GM18519 (cell line): ENCODE measurements around the gene KCNH1.
"Not testable (repeated sequence)": the region's sequence is repeated elsewhere in the genome, so short reads cannot be mapped to it uniquely, and the experiment has no call there.

Experiments used
- ATAC-seq: cut with Tn5 transposase; IDR thresholded peaks from one replicate; pipeline ENCODE4 v1.9.1; 2021; ENCODE audit warnings: mild to moderate bottlenecking, moderate library complexity; ENCODE audit not compliant: unreplicated experiment, low FRiP score

The KCNH1 gene

DNA sequence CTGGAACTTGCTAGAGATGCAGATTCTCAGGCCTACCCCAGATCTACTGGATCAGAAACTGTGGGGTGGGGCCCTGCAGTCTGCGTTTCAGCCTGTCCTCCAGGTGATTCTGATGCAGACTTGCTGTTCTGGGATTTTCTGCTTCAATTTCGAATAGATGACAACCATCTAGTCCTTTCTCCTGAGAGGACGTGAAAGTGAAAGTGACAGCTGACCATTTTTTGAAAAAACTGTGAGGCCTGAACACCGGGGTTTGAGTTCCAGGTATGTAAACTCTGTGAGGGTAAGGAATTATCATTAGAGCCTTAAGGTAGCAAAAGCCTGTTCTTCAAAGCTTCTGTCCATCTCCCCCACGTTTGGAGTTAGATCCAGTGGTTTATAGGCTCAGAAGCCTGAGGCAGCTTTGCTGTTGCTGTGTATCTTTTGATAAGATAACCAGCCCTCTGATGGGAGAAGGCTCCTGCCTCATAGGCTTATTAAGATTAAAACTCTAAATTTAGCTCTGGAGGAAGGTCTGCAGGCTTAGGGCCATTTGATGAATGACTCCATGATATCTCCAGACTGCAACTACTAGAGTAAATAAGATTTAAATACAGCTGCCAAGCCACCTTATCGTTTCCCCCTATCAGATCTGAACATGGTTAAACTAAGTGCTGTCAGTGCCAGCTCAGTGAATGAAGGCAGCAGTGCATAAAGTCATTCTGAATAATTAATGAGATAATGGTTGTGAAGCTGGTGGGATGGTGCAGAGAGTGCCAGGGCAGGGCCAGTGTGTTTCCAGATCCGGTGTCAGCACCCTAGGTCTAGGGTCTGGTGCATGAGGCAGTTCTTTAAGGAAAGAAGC lies 470.0 kb downstream of the KCNH1 start:
- ATAC-seq: peak; percentile 59

DNA sequence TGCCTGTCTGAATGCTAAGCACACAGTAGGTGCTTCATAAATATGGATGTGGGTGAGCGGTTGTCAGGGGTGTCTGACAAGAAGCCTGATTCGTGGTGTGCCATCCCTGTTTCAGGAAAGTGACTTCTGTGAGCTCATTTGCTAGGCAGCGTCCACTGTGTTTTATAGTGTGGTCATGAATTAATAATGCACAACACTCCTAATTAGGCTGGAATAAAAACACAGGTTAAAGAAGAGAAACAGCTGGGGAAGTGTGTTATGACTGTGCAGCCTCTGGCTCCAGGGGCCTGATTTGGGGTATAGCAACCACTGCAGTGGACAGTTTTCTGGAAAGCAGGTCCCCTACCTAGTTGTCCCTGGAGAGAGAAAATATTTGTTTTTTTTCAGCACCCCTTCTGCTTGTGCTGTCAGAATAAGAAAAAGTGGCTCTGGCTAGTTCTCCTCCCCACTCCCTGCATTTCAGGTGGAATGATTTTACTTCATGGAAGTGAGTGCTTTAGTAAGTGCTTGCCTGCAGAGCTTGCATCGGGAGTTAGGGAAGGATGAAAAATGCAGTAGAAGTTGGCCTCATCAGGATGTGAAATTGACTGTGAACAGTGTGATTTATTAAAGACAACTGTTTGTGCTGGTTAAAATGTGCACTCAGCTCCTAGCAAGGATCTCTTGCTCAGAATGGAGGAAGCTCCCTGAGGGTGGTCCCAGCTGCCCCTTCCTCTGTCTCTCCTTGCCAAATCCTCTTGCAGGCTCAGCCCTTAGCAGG lies 471.5 kb downstream of the KCNH1 start:
- no peak for ATAC-seq

DNA sequence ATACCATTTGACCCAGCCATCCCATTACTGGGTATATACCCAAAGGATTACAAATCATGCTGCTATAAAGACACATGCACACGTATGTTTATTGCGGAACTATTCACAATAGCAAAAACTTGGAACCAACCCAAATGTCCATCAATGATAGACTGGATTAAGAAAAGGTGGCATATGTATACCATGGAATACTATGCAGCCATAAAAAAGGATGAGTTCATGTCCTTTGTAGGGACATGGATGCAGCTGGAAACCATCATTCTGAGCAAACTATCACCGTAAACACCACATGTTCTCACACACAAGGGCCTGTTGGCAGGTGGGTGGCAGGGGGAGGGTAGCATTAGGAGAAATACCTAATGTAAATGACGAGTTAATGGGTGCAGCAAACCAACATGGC lies 472.4 kb downstream of the KCNH1 start:
- not testable (repeated sequence) for ATAC-seq

DNA sequence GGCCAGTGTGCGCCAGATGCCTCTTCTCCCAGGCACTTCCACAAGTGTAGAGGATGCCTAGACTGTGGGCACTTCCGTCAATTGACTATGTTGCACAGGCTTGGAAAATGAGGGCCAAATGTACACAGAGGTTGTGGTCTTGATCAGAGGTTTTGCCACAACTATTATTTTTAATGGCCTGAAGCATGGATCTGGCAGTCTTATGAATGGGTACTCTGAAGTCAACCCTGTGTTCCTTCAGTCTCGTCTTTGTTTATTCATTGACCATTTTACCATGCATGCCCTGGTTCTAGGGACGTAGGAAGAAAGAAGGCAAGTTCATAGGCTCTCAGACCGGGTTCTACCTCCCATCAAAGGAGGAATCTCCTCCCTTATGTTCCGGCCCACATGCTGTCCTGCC lies 476.1 kb downstream of the KCNH1 start:
- ATAC-seq: no peak

DNA sequence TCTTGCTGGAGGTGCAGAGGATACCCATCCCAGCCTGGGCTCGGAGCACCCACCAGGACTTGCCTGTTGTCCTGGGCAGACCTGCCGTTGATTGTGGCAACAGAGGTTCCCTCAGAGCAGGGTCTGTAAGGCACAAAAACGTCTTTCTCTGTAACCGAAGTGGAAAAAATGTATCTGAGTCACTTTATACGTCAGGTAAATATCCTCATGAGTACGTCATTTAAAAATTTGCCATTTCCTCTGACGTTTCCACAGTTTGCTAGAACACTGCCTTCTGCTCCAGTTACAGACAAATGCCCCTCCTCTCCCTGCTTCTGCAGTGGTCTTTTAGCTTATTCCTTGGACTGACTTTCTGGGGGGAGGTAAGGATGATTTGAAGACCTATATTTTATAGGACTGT lies 478.4 kb downstream of the KCNH1 start:
- no peak for ATAC-seq

DNA sequence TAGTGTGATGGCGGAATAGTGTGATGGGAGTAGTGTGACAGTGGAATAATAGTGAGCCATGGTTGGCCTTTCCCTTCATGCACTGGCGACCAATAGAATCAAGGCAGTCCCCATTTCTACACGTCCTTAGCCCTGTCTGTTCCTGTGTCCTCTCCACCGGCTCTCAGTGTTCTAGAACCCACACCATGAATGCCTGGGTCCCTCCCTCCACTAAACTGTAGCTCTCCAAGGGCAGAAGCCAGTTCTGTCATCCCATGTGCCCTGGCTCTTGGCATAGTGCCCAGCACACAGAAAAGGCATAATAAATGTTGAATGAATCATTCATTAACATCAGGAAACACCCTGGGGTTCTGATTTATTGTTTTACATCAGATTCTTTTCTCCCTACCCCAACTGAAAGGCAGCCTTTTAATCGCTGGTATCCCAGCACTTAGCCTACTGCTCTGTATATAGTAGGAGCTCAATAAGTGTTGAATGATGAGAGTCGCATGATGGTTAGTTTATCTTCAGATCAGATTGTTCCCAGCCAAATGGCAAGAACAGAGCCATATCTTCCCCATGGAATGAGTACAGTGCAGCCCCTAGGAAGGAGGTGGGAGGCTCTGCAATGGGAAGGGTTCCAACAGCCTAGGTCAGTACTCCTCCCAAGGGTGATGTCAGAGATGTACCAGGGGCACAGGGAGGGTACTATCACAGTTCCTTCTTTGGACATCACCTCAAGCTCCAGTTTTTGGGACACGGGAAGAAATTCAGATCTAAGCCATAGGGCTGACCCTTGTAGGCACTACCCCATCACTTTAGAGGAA lies 479.6 kb downstream of the KCNH1 start:
- ATAC-seq: no peak

DNA sequence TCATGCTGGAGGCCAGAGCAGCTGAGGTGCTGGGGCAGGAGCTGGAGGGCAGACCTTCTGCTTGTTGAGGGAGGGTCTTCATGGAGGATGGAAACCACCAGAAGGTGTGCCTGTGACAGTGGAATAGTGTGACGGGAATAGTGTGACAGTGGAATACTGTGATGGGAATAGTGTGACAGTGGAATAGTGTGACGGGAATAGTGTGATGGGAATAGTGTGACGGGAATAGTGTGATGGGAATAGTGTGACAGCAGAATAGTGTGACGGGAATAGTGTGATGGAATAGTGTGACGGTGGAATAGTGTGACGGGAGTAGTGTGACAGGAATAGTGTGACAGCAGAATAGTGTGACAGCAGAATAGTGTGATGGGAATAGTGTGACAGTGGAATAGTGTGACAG lies 480.2 kb downstream of the KCNH1 start:
- ATAC-seq: no peak

DNA sequence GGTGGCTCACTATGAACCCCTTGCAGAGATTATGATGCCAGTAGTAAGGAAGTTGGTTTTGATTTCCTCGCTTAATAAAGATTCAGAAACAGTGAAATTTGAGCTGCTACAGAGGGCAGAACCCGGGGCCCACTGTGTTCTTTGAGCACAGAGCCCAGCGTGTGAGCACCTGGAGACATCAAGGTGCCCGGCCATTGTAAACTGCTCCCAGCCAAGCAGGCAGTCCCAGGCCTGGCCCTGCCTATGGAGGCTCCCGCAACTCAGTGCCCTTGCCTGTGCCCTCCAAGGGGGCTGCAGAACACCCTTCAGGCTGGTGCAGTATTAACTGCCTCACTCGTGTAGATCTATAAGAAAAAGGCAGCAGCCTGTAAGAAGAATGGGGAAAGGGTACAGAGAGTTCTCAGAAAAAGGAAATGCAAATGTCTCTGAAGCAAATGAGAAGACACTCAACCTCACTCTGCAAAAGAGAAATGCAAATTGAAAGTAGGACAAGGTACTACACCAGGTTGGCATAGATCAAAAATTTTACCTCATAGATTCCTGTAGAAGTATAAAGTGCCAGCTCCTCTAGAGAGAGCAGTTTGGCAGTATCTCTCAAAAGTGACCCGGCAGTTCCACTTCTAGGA lies 481.5 kb downstream of the KCNH1 start:
- ATAC-seq: no peak

DNA sequence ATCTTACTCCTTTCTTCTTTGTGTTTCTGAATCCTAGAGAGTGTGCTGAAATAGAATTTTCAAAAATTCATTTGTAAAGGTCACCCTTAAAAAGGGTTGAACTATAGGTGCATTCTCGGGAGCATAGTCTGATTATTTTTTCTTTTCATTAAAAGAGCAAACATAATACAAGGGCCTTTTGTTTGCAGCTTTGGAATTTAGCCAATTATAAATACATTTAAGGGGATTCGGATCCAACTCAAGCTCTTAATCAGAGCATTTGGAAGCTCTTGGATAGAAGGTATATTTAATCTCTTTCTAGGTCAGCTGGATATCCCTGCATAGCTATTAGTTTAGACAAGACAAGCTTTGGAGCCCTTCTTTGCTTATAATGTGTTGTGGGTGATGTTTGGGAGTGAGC lies 483.5 kb downstream of the KCNH1 start:
- no peak for ATAC-seq

DNA sequence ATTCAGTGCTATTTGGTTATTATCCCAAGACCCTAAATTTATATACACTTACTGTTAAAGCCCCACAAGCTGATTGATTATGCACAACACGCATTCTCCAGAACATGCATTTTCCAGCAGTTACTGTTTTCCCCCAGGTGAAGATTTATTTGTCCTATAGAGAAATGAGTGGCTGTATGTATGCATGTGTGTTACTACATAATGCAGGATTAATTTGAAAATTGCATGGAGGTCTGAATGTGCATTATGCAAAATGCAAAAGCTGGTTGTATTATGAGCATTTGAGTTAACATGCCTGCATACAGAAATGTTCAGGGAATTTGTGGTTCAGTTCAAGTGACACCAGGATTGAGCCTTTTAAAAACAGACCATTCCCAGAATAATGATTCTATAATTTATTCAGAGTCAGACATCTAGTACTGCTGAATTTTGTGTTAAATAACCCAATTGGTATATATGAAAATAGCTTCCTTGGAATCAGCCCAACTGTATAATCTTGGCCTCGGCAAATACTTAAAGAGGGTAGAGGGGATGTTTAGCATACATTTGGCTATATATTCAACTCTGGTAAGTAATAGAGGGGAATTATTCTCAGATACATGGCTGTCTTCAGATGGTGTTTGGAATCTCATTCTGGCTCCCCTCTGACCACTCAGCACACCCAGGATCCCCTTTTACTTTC lies 485.2 kb downstream of the KCNH1 start:
- ATAC-seq: no peak

DNA sequence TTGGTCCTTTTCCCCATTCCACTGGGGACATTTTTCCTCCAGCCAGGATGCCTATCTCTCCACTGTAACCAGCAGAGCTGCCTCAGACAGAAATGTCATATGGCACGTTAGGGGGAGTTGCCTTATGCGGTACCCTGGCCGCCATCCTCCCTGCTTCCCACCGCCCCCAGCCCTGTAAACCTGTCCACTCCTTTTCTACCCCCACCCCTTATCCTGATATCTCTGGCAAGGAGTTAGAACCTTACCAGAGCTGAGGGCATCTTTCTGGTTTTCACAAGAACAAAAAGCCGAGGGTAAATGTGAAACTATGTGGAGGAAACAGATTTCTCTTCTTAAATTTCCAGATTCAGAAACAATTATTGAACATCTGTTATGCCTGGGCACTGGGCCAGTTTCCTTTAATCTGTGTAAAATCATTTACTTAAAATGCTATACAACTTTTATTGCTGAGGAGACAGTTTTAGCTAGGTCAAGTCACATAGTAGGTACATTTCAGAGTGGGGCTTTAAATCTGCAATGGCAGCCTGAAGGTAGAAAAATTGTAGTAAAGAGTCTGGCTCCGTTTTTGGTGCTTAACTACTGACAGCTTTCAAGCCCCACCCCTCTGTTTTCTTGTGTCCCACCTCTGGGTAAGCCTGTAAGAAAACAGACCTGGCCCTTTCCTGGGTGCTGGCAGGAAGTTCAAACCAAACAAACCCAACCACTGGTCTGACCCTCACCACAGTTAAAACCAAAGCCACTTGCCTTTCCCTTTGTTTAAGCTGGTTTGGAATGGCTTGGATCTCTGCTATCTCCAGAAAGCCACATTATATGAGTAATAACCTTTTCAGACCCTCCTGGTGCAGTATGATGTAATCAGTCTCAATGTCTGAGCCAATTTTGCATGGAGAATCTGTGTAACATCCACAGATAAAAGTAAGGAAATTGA lies 486.3 kb downstream of the KCNH1 start:
- no peak for ATAC-seq

DNA sequence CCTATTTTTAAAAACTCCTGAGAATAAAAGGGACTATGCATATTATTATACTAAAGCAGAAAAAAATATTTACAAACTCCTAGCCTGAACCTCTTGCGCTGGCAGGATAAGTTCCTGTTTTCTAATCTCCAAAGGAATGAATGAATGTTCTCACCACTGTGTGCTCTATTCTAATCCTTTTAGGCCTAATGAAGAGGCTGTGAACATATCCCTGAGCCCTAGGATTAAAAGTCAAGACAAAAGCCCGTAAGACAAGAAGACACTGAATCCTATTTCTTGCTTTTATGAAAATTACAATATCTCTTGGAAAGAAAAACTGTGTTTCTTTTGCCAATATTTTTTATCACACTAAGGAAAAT lies 487.7 kb downstream of the KCNH1 start:
- no peak for ATAC-seq

DNA sequence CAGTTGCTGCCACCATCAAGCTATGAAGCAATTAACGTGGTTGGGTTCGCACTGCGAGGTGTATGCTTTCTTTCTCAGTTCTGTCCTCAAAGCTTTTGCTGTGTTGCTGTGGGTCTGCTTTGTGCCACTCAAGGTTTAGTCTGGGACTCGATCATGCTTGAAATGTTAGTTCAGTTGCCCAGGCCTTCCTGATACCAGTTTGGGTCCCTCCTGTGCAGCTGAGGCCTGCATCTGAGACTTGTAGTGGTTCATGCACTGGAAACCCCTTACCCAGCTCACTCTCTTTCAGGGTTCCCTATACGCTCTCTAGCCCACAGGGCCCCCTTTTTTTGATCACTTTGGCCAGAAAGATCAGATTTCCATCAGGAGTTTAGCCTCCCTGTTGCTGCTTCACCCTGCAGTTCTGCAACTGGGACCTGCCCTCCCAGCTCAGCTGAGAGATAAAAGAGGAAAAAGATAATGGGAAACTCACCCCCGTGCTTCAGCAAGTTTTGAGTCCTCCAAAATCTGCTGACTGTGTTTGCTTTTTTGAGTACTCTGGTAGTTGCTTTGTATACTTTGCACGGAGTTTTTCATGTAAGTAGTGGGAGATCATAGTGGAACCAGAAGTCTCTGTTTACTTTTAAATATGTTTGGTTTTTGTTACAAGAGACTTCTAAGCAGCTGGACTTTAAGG lies 488.2 kb downstream of the KCNH1 start:
- ATAC-seq: no peak

DNA sequence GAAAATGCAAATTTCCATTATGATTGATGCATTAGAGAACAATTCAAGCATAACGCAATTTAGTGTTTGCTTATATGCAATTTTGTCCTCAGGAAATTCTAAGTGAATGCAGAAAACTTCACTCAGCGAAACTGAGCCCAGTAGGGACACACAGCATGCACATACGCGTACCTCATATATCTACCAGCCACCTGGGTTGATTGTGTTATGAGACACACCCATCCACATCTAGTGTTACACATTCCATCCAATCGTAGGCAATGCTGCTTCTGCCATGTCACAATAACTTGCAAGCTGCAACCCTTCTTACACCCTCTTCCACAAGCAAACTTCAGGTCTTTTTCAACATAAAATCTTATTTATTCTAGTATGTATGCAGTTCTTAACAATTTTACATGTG lies 492.4 kb downstream of the KCNH1 start:
- no peak for ATAC-seq

DNA sequence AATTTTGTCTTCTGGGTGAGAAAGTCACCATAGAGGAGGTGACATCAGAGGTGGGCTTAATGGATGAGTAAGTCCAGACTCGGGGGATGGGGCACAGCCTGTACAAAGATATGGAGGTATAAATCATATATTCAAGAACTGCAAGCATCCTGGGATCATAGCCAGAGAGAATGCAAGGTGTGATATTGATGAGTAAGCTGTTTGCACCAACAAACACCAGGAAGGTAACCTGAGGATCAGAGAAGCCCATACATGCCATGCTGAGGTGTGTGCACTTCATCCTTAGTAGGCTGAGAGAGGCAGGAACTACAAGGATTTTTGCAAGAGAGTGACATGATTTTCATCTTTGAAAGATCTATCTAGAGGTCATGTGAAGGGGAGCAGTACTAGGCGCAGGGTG lies 498.8 kb downstream of the KCNH1 start:
- ATAC-seq: no peak

DNA sequence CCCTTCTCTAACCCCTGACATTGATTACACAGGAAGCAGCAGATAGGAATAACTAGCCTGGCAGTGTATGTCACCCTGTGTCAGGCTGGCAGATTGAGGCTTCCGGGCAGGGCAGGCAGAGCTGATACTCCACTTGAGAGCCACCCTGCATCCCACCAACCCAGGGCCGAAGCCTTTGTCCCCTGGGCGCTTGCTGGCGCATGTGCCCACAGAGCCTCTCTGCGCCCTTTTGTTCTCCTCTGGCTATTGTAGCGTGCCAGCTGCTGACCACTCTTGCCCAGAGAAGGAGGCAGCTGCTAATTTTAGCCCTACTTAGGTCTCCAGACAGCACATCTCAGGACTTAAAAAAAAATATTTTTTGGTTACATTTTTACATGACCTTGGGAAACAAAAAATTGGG lies 500.3 kb downstream of the KCNH1 start:
- no peak for ATAC-seq

DNA sequence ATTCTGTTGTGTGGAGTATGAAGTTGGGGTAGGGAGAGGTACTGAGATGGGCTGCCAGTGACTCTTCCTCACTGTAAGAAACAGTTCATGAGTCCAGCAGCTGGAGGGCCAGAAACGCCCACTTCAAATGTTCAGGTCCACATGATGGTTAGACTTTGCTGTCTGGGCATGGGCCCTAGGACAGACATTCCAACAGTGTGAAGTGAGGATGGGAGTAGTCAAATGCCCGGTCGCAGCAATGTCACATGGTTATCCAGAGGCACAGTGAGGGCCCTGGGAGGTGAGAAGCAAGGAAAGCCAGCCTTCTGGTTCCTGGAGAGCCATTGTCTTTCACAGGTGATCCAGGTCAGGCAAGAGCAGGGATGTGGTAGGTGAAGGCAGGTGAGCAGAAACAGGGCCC lies 500.8 kb downstream of the KCNH1 start:
- no peak for ATAC-seq

DNA sequence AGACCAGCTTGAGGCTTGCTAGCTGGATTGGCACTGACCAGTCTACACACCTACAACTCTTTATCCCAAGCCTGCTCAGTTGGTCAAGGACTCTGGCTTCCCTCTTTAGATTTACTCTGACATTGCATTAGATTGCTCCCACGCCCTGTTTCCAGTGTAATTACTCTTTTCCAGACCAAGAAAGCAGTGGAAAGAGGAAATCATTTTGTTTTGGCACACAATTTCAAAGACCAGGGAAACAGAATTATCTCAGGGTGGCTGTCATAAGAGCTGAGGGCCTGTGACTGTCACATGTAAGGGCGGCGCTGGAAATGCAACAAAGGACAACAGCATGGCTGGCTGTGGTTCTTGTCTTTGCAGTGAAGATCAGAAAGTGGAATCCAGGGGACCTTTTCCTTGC lies 502.5 kb downstream of the KCNH1 start:
- ATAC-seq: no peak

DNA sequence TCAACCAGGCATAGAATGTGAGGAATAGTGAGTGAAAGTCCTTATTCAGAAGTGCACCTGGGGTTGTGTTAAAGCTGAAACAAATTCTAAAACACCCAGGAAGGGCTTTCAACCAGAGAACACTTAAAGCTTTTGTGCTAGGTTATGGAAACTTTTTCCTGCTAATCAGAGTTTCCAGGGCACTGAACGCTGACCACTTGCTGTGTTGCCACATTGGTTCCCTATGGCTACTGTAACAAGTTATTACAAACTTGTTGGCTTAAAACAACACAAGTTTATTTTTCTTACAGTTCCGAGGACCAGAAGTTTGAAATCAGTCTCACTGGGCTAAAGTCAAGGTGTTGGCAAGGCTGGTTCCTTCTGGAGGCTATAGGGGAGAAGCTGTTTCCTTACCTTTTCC lies 504.7 kb downstream of the KCNH1 start:
- no peak for ATAC-seq
